Measurements from ENCODE around the gene NFYA. TPM values are rescaled to one million over a fixed set of nuclear protein-coding genes. Genes with fewer than 3 reads are reported as not detected.

NFYA gene
- polyA plus RNA-seq, 3 donors: 9.7 to 21.4 (median 10.7) TPM

- Histone ChIP-seq H4K20me1 (ENCODE audit: insufficient read depth, low read length) (no peaks in the 10 kb centered on the region), H3K36me3 (replicated peaks in 1 of 2; ENCODE audit: control insufficient read depth in 1 of 2, insufficient read depth in 2 of 2, low read length in 2 of 2) (peaks cover 40 to 86% of the 10 kb centered on the region in 2 donors), H2AFZ (ENCODE audit: insufficient read depth, low read depth, low read length, poor library complexity, severe bottlenecking) (no peak overlapping the region), H3K9me3 (replicated peaks in 1 of 2; ENCODE audit: control insufficient read depth in 1 of 2, insufficient read depth in 1 of 2, low read length in 2 of 2) (no peaks in the 10 kb centered on the region), H3K79me2 (ENCODE audit: insufficient read depth, low read length) (no peaks in the 10 kb centered on the region), H3K27ac (ENCODE audit: low read depth in 1 of 2, low read length in 2 of 2) (no peak overlapping the region), H3K27me3 (ENCODE audit: control insufficient read depth in 2 of 2, insufficient read depth in 2 of 2, low read length in 2 of 2) (no peaks in the 10 kb centered on the region), H3K4me3 (replicated peaks in 1 of 3; ENCODE audit: low read depth in 2 of 3, low read length in 3 of 3) (no peak overlapping the region), H3K4me2 (replicated peaks; ENCODE audit: extremely low read depth, low read length, poor library complexity, severe bottlenecking) (no peak overlapping the region), H3K4me1 (ENCODE audit: control insufficient read depth in 1 of 2, insufficient read depth in 2 of 2, low read length in 2 of 2) (no peaks in the 10 kb centered on the region), H3K9ac (ENCODE audit: insufficient read depth, low read length, poor library complexity, severe bottlenecking) (no peak overlapping the region)
- DNase-seq: no peak
- H3K4me1 Mint-ChIP-seq: peaks cover 2% of the 10 kb centered on the region
- no peak for TF ChIP-seq CTCF (IDR thresholded peaks at IDR 0.05)
- H3K27ac Mint-ChIP-seq: no peak overlapping the region
- H3K9me3 Mint-ChIP-seq: no peaks in the 10 kb centered on the region
- peaks cover 73 to 78% of the 10 kb centered on the region in 2 donors for H3K36me3 Mint-ChIP-seq
- intact Hi-C loops (cut with micrococcal nuclease): loop anchor here in 1 of 2 donors (2.0 kb wide), 1 partner anchor 58 kb away; no protein-coding TSS in a partner anchor
- no peaks in the 10 kb centered on the region for H3K27me3 Mint-ChIP-seq (ENCODE audit: low read depth in 3 of 3)
- WGBS (ENCODE audit: insufficient coverage): 93% methylated on average over 3 of the region's 5 CpGs
- no peak overlapping the region for H3K4me3 Mint-ChIP-seq
These were observed 7.9 kb upstream of the NFYA start for GRCh38 chr6:41064841-41065240.

DNA sequence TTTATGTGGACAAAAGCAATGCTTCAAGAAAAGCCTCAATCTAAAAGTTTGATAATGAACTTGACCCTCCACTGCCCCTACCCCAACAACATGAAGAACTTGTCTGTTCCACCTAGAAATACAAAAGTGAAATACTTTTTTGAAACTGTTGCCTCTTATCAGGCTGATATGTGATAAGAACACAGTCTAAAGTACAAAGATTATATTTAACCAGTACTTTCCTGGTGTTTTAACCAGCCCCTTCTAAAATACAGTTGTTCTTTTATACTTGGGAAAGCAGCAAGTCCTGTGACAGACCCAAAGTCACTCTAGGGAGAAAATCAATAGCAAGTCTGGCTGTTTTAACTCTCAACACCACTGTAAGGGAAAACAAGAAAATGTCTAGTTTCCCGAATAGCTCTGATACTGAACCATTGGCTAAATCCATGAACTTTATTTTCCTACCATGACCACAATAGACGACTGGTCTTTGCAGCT, 7.2 kb upstream of the NFYA start:
- H3K9ac ChIP-seq (ENCODE audit: insufficient read depth, low read length, poor library complexity, severe bottlenecking): no peak overlapping the region
- intact Hi-C loops (cut with micrococcal nuclease): loop anchor here in 1 of 2 donors (2.0 kb wide), 1 partner anchor 59 kb away; no protein-coding TSS in a partner anchor
- no peaks in the 10 kb centered on the region for H4K20me1 ChIP-seq (ENCODE audit: insufficient read depth, low read length)

More for the DNA sequence above, 7.2 kb upstream of the NFYA start:
- no peak overlapping the region for H3K27ac ChIP-seq (ENCODE audit: low read depth in 1 of 2, low read length in 2 of 2)
- H2AFZ ChIP-seq (ENCODE audit: insufficient read depth, low read depth, low read length, poor library complexity, severe bottlenecking): no peak overlapping the region
- no CpG with 5 or more reads among the region's 2 CpGs for WGBS (ENCODE audit: insufficient coverage)
- H3K27me3 Mint-ChIP-seq (ENCODE audit: low read depth in 3 of 3): no peaks in the 10 kb centered on the region
- H3K36me3 Mint-ChIP-seq: peaks cover 75 to 78% of the 10 kb centered on the region in 2 donors
- H3K27ac Mint-ChIP-seq: no peak overlapping the region
- no peak overlapping the region for H3K4me3 Mint-ChIP-seq
- H3K36me3 ChIP-seq (replicated peaks in 1 of 2; ENCODE audit: control insufficient read depth in 1 of 2, insufficient read depth in 2 of 2, low read length in 2 of 2): peaks cover 40 to 87% of the 10 kb centered on the region in 2 donors
- DNase-seq: no peak
- no peak overlapping the region for H3K4me3 ChIP-seq (replicated peaks in 1 of 3; ENCODE audit: low read depth in 2 of 3, low read length in 3 of 3)
- H3K4me1 Mint-ChIP-seq: peaks cover 3% of the 10 kb centered on the region
- peaks cover 6% of the 10 kb centered on the region for H3K79me2 ChIP-seq (ENCODE audit: insufficient read depth, low read length)
- H3K4me2 ChIP-seq (replicated peaks; ENCODE audit: extremely low read depth, low read length, poor library complexity, severe bottlenecking): no peak overlapping the region
- no peaks in the 10 kb centered on the region for H3K27me3 ChIP-seq (ENCODE audit: control insufficient read depth in 2 of 2, insufficient read depth in 2 of 2, low read length in 2 of 2)
- H3K4me1 ChIP-seq (ENCODE audit: control insufficient read depth in 1 of 2, insufficient read depth in 2 of 2, low read length in 2 of 2): peaks cover 0 to under 1% of the 10 kb centered on the region in 2 donors
- H3K9me3 Mint-ChIP-seq: no peaks in the 10 kb centered on the region
- H3K9me3 ChIP-seq (replicated peaks in 1 of 2; ENCODE audit: control insufficient read depth in 1 of 2, insufficient read depth in 1 of 2, low read length in 2 of 2): no peaks in the 10 kb centered on the region
- no peak for TF ChIP-seq CTCF (IDR thresholded peaks at IDR 0.05)

All from CD14-positive monocyte (primary cell).